Smooth muscle cell (in vitro differentiated cells): Measurements from ENCODE around the gene PRDM11. TPM values are rescaled to one million over a fixed set of nuclear protein-coding genes. Genes with fewer than 3 reads are reported as not detected.

Source experiments
- DNase-seq: peaks from one replicate; lab custom pipeline; 2025; ENCODE audit not compliant: unreplicated experiment; lab: John Stamatoyannopoulos, UW
- H2AFZ ChIP-seq: fragments of 200-600 bp; sonication (generic); 2 replicates; pipeline ENCODE4 v1.6.0; 2016; ENCODE audit warnings: antibody characterized with exemption, low read depth, mild to moderate bottlenecking
- H3F3A ChIP-seq: fragments of 200-600 bp; sonication (generic); 2 replicates; pipeline ENCODE4 v1.6.0; 2017; ENCODE audit warnings: antibody characterized with exemption, low read depth
- H3K27ac ChIP-seq: fragments of 200-600 bp; sonication (generic); 2 replicates; pipeline ENCODE4 v1.5.1; 2016; ENCODE audit warnings: low read depth, mild to moderate bottlenecking
- H3K27me3 ChIP-seq: fragments of 200-600 bp; sonication (generic); 2 replicates; pipeline ENCODE4 v1.6.1; 2016; ENCODE audit warnings: low read depth, mild to moderate bottlenecking
- H3K36me3 ChIP-seq: fragments of 200-600 bp; sonication (generic); 2 replicates; pipeline ENCODE4 v1.5.1; 2016; ENCODE audit warnings: low read depth
- H3K4me1 ChIP-seq: fragments of 200-600 bp; sonication (generic); 2 replicates; pipeline ENCODE4 v1.5.1; 2016; ENCODE audit warnings: low read depth
- H3K4me2 ChIP-seq: fragments of 200-600 bp; sonication (generic); 2 replicates; pipeline ENCODE4 v1.6.0; 2016; ENCODE audit warnings: mild to moderate bottlenecking
- H3K4me3 ChIP-seq: fragments of 200-600 bp; sonication (generic); 2 replicates; pipeline ENCODE4 v1.5.1; 2016; ENCODE audit warnings: mild to moderate bottlenecking
- H3K79me2 ChIP-seq: fragments of 200-600 bp; sonication (generic); 2 replicates; pipeline ENCODE4 v1.6.0; 2016; ENCODE audit warnings: low read depth, mild to moderate bottlenecking
- H3K9ac ChIP-seq: fragments of 200-600 bp; sonication (generic); 2 replicates; pipeline ENCODE4 v1.6.0; 2016; ENCODE audit warnings: low read depth
- H3K9me3 ChIP-seq: fragments of 200-600 bp; sonication (generic); replicated peaks from 2 replicates; pipeline ENCODE4 v1.5.1; 2016; ENCODE audit warnings: low read depth
- H4K20me1 ChIP-seq: fragments of 200-600 bp; sonication (generic); 2 replicates; pipeline ENCODE4 v1.6.0; 2016; ENCODE audit warnings: low read depth
- WGBS: methylation state at CpG from one replicate; pipeline ENCODE4 v1.1.7; 2016; ENCODE audit warnings: low lambda C conversion rate; 5-methylcytosine and 5-hydroxymethylcytosine counted together
- polyA plus RNA-seq: library from polyadenylated mRNA; unstranded; fragments of >200 nt; fragmentation: Nextera tagmentation; extraction: Ambion mirVana; gene quantifications from 2 replicates; pipeline ENCODE4 v1.2.1, GENCODE V29; 2016
- total RNA-seq: library from RNA; depleted of rRNA; stranded (reverse); fragments of >200 nt; gene quantifications from 2 replicates; pipeline ENCODE4 v1.2.3, GENCODE V29; 2014
- TF ChIP-seq, protein P1 (sequence below): fragments of 200-600 bp; sonication (generic); IDR thresholded peaks from 2 replicates; pipeline ENCODE4 v1.5.1; 2017; ENCODE audit warnings: borderline replicate concordance, mild to moderate bottlenecking, antibody characterized with exemption; ENCODE audit not compliant: insufficient read depth, poor library complexity, severe bottlenecking

The PRDM11 gene
- total and polyA plus RNA-seq, 2 experiments from 2014 or later = 5.8 to 6.6 TPM

DNA sequence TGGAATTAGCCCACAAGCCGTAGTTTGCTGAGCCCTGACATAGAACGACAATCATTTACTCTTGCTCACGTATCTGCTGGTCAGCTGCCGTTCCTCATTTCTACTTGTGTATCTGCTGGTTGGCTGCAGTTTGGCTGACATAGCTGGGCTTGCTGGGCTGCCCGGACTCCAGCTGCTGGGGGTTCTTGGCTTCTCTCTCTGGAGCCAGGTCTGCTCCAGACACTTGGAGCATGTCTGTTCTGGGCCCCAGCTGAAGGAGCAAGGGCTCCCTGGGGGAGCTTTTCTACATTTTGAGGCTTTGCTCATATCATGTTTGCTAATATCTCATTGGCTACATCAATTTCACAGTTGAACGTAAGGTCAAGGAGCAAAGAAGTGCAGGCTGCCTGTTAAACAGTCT, 47.3 kb downstream of the PRDM11 start:
- Histone ChIP-seq H3K36me3 (no peaks in the 10 kb centered on the region), H3K79me2 (peaks cover 6% of the 10 kb centered on the region), H3K4me1 (no peaks in the 10 kb centered on the region), H3K27me3 (no peaks in the 10 kb centered on the region), H2AFZ (no peak overlapping the region), H4K20me1 (no peaks in the 10 kb centered on the region), H3K9me3 (no peaks in the 10 kb centered on the region), H3K27ac (no peak overlapping the region), H3F3A (no peaks in the 10 kb centered on the region), H3K4me3 (no peak overlapping the region), H3K4me2 (no peak overlapping the region), H3K9ac (no peak overlapping the region)
- 98% methylated on average over 6 of the region's 6 CpGs for WGBS
- no peak for DNase-seq
- TF ChIP-seq, protein P1, sequence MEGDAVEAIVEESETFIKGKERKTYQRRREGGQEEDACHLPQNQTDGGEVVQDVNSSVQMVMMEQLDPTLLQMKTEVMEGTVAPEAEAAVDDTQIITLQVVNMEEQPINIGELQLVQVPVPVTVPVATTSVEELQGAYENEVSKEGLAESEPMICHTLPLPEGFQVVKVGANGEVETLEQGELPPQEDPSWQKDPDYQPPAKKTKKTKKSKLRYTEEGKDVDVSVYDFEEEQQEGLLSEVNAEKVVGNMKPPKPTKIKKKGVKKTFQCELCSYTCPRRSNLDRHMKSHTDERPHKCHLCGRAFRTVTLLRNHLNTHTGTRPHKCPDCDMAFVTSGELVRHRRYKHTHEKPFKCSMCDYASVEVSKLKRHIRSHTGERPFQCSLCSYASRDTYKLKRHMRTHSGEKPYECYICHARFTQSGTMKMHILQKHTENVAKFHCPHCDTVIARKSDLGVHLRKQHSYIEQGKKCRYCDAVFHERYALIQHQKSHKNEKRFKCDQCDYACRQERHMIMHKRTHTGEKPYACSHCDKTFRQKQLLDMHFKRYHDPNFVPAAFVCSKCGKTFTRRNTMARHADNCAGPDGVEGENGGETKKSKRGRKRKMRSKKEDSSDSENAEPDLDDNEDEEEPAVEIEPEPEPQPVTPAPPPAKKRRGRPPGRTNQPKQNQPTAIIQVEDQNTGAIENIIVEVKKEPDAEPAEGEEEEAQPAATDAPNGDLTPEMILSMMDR = no peak

DNA sequence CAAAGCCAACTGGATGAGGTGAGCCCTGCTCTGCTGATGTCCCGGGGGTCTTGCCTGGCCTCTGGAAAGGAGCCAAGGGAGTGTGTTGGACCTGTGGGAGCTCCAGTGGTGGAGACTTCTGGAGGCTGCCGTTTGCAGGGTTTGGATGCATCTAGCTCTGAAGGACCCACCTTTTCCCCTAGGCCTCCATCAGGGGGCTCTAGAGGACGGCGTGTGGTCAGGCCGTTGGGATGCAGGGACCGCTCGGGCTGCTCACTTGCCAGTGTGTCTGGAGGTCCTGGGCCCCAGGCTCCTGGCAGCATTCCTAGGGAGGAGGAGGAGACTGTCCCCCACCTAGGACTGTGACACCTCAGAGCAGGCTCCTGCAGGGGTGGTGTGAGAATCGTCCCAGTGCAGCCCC, 58.3 kb downstream of the PRDM11 start:
- Histone ChIP-seq H4K20me1 (peaks cover 3% of the 10 kb centered on the region), H3K27ac (no peak overlapping the region), H3K4me3 (no peak overlapping the region), H2AFZ (no peak overlapping the region), H3K9ac (no peak overlapping the region), H3K79me2 (no peaks in the 10 kb centered on the region), H3K9me3 (no peaks in the 10 kb centered on the region), H3F3A (no peaks in the 10 kb centered on the region), H3K27me3 (no peaks in the 10 kb centered on the region), H3K4me1 (peaks cover 4% of the 10 kb centered on the region), H3K36me3 (no peaks in the 10 kb centered on the region), H3K4me2 (no peak overlapping the region)
- DNase-seq = no peak
- 74% methylated on average over 8 of the region's 8 CpGs for WGBS
- TF ChIP-seq, protein P1 = no peak

DNA sequence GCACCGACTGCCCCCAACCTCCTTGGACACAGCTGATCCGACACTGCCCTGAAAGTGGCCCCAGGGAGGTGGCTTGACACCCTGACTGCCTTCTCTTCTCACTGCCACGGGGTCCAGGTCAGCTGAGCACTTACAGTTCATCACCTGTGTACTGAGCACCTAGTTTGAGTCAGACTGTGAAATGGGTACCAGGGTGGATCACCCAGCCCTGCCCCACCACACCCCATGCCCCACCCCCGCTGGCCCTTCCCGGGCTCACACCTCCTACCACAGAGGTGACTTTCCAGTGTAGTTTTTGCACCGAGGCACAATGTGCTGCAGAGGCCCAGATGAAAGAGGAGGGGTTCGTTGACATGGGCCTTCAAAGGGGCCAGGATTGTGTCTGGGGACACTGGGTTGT, 59.5 kb downstream of the PRDM11 start:
- no peak for DNase-seq
- no peak overlapping the region for H3K27ac ChIP-seq
- no peaks in the 10 kb centered on the region for H3F3A ChIP-seq
- TF ChIP-seq, protein P1 = no peak
- no peaks in the 10 kb centered on the region for H3K27me3 ChIP-seq
- no peaks in the 10 kb centered on the region for H3K79me2 ChIP-seq
- no peak overlapping the region for H3K9ac ChIP-seq
- H3K4me1 ChIP-seq = peaks cover 9% of the 10 kb centered on the region
- no peak overlapping the region for H3K4me2 ChIP-seq
- H4K20me1 ChIP-seq = peaks cover 4% of the 10 kb centered on the region
- no peak overlapping the region for H3K4me3 ChIP-seq
- WGBS = 92% methylated on average over 7 of the region's 7 CpGs
- H3K9me3 ChIP-seq = no peaks in the 10 kb centered on the region
- no peak overlapping the region for H2AFZ ChIP-seq
- H3K36me3 ChIP-seq = no peaks in the 10 kb centered on the region

DNA sequence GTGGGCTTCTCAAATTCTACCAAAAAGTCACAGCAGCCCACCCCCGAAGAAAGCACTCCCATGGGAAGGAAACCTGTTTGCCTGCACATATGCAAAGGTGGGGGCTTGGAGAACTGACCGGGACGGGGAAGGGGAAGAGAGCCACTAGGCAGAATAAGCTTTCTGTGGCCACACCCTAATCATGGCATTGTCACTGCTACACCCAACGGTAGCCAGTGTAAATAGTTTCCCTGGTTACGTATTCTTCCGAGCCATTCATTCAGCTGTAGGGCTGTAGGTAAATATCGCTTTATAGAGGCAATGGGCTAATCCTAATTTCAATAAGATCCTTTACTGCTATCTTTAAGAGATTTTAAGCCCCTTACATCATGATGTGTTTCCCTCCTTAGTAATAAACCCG, 61.7 kb downstream of the PRDM11 start:
- WGBS = 92% methylated on average over 8 of the region's 8 CpGs
- Histone ChIP-seq H3K4me2 (no peak overlapping the region), H3K9me3 (no peaks in the 10 kb centered on the region), H3K4me1 (peaks cover 9% of the 10 kb centered on the region), H3K36me3 (no peaks in the 10 kb centered on the region), H3K4me3 (no peak overlapping the region), H3K27me3 (no peaks in the 10 kb centered on the region), H4K20me1 (peaks cover 4% of the 10 kb centered on the region), H2AFZ (no peak overlapping the region), H3K27ac (no peak overlapping the region), H3F3A (no peaks in the 10 kb centered on the region), H3K9ac (no peak overlapping the region), H3K79me2 (no peaks in the 10 kb centered on the region)
- TF ChIP-seq, protein P1 = no peak
- DNase-seq = no peak
